IPS-NIHi7 (cell line): ENCODE results near the gene TSC22D2.
"Not testable (repeated sequence)": the region's sequence is repeated elsewhere in the genome, so short reads cannot be mapped to it uniquely, and the experiment has no call there.

Experiments
- DNase-seq: peaks from one replicate; pipeline ENCODE4 v3.0.0; 2012; ENCODE audit warnings: mixed read lengths; ENCODE audit errors: extremely low spot score

The TSC22D2 gene

DNA sequence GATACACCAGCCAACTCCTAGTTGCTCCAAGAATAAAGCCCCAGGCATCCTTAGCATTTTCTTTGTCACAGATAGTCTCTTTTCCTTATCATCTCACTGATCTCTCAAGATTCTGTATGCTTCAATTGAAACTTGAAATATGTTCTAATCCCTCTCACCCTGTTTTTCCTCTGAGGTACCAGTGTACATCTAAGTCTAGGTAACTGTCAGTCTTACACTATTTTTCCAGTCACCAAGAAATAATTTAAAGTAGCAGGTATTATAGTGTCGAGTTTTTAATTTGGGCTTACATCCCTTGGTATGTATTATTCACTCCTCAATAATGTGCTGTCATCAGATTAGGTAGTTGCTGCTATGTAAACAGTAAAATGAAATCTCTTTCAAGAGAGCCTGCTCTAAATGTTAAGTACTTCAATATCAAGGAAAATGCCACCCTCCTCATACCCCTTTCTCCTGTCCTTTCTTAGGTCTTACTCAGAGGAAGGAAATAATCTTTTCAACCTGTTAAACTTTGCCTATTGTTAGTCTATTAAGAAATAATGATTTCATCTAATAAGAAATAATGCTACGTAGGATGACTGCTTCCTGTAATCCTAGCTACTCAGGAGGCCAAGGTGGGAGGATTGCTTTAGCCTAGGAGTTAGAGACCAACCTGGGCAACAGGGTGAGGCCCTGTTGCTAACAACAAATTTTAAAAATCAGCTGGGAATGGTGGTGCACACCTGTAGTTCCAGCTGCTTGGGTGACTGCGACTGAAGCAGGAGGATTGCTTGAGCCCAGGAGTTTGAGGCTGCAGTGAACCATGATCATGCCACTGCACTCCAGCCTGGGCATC, 39.8 kb downstream of the TSC22D2 start:
- no peak for DNase-seq

DNA sequence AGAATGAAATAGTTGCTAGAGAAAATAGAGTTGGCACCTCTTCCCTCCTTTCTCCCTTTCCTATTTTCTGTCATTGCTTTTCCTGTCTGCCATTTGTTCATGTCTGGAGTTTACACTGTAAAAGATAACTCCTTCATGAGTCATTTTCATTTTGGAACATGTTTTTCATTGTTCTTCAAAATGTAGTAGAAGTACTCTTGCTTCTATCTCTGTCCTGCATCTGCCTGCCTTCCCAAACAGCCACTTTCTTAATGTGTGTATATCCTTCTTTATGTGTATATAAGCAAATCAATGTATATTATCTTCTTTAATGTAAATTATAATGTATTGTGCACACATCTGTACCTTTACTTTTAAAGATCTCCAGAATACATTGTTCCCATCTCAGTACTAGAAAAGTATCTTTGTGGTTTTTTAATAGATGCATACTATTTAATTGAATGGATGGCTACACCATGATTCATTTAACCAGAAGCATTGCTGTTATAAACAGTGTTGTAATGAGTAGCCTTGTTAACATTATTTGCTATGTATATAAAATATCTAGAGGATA, 41.1 kb downstream of the TSC22D2 start:
- DNase-seq = no peak

DNA sequence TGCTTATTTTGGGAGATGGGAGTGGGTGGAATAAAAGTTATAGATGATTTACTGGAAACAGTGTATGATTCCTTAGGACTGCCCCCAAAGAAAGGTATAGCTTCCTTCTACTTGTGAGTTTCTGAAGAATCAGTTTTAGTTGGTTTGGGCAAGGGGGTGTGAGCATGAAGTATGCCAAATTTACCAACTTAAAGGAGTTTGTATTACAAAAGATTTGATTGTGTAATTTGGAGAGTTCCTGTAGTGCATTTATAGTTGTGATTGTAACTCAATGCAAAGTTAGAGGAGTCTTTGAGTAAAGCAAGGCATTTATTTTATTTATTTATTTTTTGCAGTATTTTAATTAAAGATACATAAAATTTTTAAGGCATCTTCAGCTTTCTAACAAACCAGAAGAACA, 42.8 kb downstream of the TSC22D2 start:
- no peak for DNase-seq

DNA sequence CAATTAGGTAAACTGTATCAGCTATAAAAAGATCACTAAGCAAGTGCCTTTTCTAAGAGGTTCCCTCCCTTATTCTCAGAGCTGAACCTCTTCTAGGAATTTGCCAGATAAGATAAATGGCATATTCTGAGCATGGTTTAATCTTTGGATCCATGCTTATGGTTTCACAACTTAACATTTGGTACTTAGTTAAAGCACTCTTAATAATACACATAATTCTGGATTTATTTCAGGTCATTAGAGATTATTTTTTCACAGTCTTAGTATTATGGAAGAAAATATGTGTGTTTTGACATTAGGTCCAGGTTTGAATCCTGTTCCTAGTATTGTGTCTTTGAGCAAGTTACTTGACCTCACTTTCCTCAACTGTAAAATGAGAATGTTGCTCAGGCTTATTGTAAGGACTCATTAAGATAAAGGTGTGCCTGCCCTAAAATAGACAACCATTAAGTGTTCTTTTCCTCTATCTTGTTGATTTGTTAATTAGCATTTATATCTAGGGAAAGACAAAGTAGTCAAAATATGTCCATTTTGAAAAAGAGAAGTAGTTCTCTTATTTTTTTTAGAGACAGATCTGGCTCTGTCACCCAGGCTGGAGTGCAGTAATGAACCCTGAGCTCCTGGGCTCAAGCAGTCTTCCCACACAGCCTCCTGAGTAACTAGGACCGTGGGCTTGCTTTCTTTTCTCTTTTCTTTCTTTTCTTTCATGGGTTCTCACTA, 43.4 kb downstream of the TSC22D2 start:
- no peak for DNase-seq

DNA sequence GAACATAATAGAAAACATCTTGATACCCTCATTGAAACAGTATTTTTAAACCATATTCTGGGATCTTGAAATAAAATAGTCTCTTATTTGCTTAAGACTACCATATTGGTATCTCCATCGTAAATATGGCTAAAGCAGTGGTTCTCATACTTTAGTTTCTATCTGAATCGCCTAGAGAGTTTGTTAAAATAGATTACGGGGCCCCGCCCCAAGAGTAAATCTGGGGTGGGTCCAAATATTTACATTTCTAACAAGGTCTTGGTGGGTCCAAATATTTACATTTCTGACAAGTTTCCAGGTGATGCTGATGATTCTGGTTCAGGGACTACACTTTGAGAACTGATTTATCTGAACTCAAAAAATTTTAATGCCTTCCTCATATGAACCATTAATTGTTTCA, 45.3 kb downstream of the TSC22D2 start:
- no peak for DNase-seq

DNA sequence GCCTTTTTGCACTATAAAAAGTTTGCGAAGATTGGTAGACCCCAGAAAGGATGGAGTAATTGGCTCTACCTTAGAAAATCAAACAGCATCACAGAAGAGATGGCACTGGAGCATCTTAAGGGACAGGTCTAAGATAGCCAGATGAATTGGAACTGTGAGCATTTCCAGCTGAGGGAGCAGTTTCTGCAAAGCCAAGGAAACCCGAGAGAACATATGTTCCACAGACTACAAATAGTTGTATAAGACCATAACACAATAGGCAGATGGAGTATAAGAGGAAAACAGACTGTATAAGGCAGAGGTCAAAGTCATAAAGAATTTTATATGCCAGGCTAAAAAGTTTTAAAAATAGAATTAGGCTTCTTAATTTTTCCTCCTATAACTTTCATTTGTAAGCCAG, 46.0 kb downstream of the TSC22D2 start:
- DNase-seq = no peak

DNA sequence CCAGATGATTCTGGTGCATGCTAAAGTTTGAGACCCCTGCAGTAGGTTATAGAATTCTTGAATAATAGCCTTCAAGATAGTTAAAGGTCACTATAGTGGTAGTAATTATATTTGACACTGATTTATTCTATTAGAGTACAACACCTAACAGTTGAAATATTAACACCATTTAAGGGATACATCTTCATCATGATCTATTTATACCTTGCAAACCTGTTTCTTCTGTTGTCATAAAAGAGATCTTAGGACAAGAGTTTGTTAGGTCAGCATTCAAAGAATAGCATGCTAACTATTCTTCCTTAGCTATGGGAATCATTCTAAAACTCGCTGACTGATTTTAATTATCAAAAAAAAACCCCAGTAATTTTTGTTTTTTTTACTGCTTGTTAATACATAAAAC, 46.5 kb downstream of the TSC22D2 start:
- no peak for DNase-seq

DNA sequence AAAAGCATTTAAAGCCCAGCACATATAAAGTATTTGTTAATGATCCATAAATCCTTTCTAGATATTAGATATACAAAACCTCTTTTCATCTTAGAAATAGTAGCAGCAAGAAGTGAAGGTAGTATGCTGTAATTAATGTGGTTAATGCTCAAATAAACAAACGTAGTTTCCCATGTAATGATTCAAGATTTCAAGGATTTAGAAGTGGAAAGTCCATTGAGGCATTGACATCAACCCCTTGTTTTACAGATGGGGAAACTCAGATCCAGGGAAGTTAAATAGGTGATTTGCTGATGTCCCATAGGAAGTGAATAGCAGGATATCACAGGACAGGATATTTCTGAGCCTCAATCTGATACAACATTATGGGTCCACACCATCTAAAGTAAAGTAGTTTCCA, 47.2 kb downstream of the TSC22D2 start:
- DNase-seq = no peak

DNA sequence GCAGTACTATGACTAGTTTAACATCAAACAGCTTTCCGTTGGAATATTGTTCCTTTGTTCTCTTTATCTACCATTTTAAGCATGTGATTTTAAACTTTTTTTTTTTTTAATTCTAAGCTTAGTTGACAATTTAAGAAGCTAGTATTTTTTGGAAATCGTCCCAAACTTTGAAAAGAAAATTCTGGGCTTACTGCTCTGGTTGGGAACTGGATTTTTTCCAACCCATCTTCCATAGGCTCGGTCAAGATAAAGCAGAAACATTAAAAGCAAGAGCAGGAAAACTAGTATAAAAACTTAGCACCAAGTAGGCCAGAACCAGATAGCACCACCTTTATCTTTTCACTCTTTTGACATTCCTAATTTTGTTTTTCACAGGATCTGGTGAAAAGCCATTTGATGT, 49.9 kb downstream of the TSC22D2 start:
- no peak for DNase-seq

DNA sequence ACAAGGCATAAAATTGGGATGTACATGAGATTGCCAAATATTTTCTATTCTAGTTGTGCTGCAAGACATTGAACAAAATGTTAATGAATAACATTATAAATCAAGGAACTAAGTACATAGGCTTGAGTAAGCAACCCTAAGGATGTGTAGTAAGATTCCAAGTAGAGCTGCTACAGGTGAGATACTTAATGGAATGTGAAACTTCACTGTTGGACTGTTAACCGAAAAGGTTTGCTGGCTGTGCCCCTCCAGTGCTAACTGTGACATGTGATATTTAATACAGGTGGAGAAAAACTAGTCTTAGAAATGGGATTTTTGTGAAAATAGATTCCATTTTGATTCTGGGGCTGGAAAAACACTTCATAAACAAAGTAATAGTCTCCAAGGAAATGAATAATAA, 52.4 kb downstream of the TSC22D2 start:
- no peak for DNase-seq

DNA sequence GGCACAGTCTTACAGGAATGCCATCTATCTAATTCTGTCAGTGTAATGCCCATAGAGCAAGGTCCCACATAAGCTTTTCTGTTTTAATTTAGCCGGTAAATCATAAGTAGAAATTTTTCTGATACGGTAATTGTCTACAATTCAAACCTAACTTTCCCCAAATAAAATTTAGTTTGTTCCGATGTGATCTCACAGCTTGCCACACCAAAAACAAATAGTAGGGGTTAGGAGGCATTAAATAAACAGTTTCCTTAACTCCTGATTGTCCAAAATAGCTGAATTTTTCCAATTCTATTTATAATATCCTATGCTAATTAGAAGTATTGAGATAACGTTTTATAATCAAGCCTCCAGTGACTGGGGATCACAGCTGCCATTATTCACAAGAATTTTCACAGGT, 53.3 kb downstream of the TSC22D2 start:
- no peak for DNase-seq

DNA sequence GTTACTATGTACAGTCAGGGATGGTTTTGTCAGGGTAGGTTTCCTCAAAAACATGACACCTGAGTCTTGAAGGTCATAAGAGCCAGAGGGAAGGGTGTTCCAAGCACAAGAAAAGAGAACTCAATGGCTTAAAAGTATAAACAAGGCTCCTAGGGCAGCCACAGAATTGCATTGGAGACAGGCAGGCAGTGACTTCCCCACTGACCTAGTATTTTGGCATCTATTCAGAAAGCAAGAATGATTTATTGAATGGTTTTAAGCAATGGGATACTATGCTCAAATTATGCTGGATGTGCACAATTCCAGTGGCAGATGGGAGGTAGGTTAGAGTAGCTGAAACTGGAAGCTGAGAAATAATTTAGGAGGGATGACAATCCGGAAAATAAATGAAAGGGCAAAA, 54.0 kb downstream of the TSC22D2 start:
- no peak for DNase-seq

DNA sequence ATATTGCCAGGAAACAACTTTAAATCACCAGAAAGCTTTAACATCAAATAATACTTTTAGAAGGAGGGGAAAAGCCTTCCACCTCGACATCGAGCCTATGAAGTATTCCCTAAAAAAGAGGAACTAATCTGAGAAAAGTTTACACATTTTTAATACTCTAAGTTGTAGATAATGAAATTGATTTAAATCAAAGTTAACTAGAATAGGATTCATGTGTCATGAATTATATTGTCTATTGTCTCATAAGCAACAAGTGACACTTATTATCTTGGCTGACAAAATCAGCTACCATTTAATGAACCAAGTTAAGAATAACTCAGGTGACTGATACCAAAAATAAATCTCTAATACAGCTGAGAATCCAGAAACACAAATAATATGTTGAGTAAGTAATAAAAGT, 56.6 kb downstream of the TSC22D2 start:
- no peak for DNase-seq

DNA sequence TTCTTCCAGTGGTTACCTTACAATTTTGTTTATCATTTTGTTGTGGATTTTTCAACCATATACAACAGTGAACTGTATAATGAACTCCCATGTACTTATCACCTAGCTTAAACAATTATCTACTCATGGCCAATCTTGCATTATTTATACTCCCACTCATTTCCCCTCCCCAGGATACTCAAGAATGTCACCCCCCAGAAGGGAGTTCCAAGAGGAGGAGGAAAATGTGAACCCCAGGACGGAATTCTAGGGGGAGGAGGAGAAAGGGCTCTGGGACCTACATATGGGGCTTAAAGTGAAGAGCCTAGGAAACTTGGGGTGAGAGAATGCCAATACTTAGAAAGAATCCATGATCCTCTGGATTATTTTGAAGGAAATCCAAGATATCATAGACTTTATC, 59.3 kb downstream of the TSC22D2 start:
- DNase-seq = no peak

DNA sequence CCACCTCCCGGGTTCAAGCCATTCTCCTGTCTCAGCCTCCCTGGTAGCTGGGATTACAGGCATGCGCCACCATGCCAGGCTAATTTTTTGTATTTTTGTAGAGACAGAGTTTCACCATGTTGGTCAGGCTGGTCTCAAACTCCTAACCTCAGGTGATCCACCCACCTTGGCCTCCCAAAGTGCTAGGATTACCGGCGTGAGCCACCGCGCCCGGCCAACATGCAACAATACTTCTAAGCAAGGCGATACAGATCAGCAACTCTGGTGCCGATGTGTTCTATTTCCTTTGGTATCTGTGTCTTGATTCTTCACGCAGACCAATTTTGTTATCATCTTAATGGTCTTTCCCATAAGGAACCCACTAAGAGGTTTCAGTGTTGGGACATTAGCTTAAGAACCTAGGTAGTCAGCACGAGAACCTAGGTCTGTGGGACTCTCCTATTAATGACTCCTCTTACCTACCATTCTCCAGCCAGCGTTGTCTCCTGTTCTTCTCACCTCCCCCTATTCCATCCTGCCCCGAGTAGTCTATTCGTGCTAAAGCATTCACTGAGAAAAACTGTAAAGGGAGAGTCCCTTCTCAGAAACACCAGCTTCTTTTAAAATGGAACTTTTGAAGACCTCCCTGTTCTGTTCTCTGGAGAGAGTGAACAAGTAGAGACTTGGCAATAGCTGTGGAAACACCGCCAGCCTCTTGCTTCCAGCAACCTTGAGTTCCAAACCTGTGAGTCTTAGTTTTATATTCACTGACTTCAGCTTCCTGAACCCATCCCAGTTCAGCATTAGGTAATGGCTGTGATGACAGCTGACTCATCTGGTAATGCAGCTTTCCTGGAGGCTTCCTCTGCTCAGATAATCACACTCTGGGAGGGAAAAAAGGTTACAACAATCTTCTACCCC, 61.2 kb downstream of the TSC22D2 start:
- DNase-seq = peak; percentile 51

DNA sequence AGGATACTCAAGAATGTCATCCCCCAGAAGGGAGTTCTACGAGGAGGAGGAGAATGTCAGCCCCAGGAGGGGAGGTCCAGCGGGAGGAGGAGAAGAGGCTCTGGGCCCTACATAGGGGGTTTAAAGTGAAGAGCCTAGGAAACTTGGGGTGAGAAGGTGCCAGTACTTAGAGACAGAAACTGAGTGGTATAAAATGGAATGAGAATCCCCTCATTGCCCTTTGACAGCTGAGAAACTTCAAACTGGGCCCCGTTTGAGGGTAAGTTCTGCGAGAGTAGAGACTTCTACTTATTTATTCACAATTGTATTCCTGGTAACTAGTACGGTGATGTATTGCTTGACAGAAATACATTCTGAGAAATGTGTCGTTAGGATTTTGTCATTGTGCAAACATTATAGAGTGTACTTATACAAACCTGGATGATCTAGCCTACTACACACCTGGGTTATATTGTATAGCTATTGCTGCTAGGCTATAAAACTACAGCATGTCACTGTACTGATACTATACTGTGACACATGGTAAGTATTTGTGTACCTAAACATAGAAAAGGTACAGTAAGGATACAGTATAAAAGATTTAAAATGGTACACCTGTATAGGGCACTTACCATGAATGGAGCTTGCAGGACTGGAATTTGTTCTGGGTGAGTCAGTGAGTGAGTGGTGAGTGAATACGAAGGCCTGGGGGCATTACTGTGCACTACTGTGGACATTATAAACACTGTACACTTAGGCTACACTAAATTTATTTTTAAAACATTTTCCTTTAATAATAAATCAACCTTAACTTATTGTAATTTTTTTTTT, 62.0 kb downstream of the TSC22D2 start:
- DNase-seq = no peak

DNA sequence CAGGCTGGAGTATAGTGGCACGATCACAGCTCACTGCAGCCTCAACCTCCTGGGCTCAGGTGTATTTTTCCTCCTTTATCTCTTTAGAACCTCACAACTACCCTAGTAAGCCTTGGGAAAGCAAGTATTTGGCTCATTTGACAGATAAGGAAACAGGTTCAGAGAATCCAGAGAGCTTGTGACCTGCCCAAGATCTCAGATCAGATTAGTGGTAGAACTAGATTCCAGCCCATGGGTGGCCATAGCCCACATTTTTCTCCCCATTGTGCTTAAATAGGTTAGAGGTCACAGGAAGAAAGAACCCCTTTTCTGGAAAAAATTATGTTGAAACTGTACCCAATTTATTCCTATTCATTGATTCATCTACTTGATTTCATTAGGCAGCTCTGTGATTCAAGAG, 64.3 kb downstream of the TSC22D2 start:
- DNase-seq = no peak

DNA sequence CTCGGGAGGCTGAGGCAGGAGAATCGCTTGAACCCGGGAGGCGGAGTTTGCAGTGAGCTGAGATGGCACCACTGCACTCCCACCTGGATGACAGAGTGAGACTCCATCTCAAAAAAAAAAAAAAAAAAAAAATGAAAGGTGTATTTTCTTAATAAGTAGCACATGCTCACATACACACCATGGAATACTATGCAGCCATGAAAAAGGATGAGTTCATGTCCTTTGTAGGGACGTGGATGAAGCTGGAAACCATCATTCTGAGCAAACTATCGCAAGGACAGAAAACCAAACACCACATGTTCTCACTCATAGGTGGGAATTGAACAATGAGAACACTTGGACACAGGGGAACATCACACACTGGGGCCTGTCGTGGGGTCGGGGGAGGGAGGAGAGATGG, 65.1 kb downstream of the TSC22D2 start:
- DNase-seq = not testable (repeated sequence)

DNA sequence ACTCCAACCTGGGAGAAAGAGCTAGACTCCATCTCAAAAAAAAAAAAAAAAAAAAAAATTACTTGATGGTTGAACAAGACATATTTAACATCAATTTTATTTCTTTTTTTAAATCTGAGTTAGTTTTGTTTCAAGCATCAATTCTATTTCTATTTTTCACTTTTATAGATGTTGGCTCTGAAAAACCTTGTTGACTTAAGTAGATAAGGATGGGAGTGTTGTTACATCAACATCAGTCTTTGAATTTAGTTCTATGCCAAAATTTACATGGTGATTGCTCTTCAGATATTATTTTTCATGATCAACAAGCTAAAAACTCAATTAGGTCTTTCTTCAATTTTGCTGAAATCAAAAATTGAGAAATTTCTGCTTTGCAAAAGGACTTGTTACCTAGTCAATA, 71.3 kb downstream of the TSC22D2 start:
- DNase-seq = no peak

DNA sequence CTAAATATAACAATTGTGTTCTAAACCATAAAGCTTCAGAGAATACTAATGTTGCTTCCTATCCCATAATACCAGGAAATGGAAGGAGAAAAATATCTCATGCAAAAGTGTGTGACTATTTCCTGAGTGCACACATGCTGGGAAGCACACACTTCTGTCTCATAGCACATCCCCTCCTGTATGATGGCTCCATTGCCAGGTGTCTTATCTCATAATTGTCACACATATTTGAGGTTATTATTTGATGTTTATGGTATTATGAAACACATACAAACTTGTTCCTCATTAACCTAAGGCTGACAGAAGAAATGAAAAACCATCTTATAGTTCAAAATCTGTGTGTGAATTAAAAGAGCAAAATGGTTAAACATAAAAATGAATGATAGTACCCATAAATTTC, 72.8 kb downstream of the TSC22D2 start:
- DNase-seq = no peak

DNA sequence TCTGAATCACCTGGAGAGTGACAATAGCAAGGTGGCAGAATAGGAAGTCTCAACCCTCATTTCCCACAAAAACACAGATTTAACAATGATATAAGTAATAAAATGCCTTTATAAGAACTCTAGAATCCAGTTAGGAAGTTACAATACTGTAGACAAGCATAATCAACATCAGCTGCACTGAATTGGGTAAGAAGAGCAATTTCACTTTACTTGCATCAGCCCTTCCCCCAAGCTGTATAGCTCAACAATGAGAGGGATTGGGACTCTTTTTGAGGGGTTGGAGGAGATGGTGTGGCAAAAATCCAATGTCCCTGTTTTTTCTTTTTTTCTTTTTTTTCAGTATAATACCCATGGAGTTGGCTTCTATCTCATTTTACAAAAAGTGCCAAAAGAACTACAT, 75.1 kb downstream of the TSC22D2 start:
- DNase-seq = no peak
